HEK293 (cell line): ENCODE results near the gene SH3GL2.

Experiments
- CTCF ChIA-PET: fragments of 350-600 bp; formaldehyde crosslinking; extraction: SDS; loops from one replicate; lab custom pipeline; 2021; ENCODE audit warnings: antibody characterized with exemption; lab: Yijun Ruan, JAX
- POLR2A ChIA-PET: fragments of 300-600 bp; formaldehyde crosslinking; extraction: SDS; loops from one replicate; lab custom pipeline; 2020; ENCODE audit warnings: antibody characterized with exemption, inconsistent platforms; lab: Yijun Ruan, JAX
- H3K27ac ChIP-seq: fragments of 200-500 bp; sonication (Bioruptor generic); 2 replicates; pipeline ENCODE4 v1.5.1; 2014; ENCODE audit warnings: low read depth, low read length, control low read depth, inconsistent platforms; ENCODE audit errors: extremely low read depth
- H3K36me3 ChIP-seq, 2 experiments: fragments of 200-500 bp in 1 of 2; sonication (Bioruptor generic) in 1 of 2; 1 replicate in 1 of 2; 2 replicates in 1 of 2; pipeline ENCODE4 v1.5.1; 2014 to 2017; ENCODE audit warnings: inconsistent platforms in 2 of 2, low read length in 2 of 2; ENCODE audit not compliant: control insufficient read depth in 2 of 2, insufficient read depth in 1 of 2
- H3K4me1 ChIP-seq: fragments of 200-500 bp; sonication (Bioruptor generic); 2 replicates; pipeline ENCODE4 v1.5.1; 2014; ENCODE audit warnings: mild to moderate bottlenecking, low read length, inconsistent platforms; ENCODE audit not compliant: control insufficient read depth, insufficient read depth
- H3K4me3 ChIP-seq: 2 replicates; pipeline ENCODE4 v1.5.1; 2011; ENCODE audit warnings: low read depth, mild to moderate bottlenecking, control low read depth, low read length, moderate library complexity
- H3K9me3 ChIP-seq: fragments of 200-500 bp; sonication (Bioruptor generic); 2 replicates; pipeline ENCODE4 v1.5.1; 2014; ENCODE audit warnings: low read depth, low read length, inconsistent platforms; ENCODE audit not compliant: control insufficient read depth, insufficient read depth
- EGR2 ChIP-seq: fragments of 450-650 bp; formaldehyde crosslinking; IDR thresholded peaks from 2 replicates; pipeline ENCODE4 v1.5.1; 2016; ENCODE audit warnings: low read depth, missing biosample characterization, missing genetic modification characterization
- HOXA7 ChIP-seq: sonication (generic); formaldehyde crosslinking; IDR thresholded peaks from 2 replicates; pipeline ENCODE4 v1.8.1; 2022; ENCODE audit warnings: missing genetic modification reagents, borderline replicate concordance
- IKZF3 ChIP-seq: fragments of 450-650 bp; IDR thresholded peaks from 2 replicates; pipeline ENCODE4 v1.5.0; 2018; ENCODE audit warnings: missing biosample characterization, mild to moderate bottlenecking, missing genetic modification characterization, moderate library complexity
- KLF10 ChIP-seq: fragments of 450-650 bp; IDR thresholded peaks from 2 replicates; pipeline ENCODE4 v1.5.1; 2018; ENCODE audit warnings: missing biosample characterization, mild to moderate bottlenecking, missing genetic modification characterization
- PRDM1 ChIP-seq: fragments of 450-650 bp; formaldehyde crosslinking; IDR thresholded peaks from 2 replicates; pipeline ENCODE4; 2016; ENCODE audit warnings: missing biosample characterization, missing genetic modification characterization
- SCRT2 ChIP-seq: fragments of 450-650 bp; formaldehyde crosslinking; IDR thresholded peaks from 2 replicates; pipeline ENCODE4 v1.5.1; 2016; ENCODE audit warnings: missing biosample characterization, missing genetic modification characterization
- ZBTB7A ChIP-seq: fragments of 450-650 bp; formaldehyde crosslinking; IDR thresholded peaks from 2 replicates; pipeline ENCODE4 v1.5.1; 2016; ENCODE audit warnings: low read depth, missing biosample characterization, missing genetic modification characterization
- ZBTB8A ChIP-seq: fragments of 450-650 bp; formaldehyde crosslinking; IDR thresholded peaks from 2 replicates; pipeline ENCODE4 v1.5.1; 2016; ENCODE audit warnings: missing biosample characterization, missing genetic modification characterization
- ZNF248 ChIP-seq: fragments of 450-650 bp; formaldehyde crosslinking; IDR thresholded peaks from 2 replicates; pipeline ENCODE4 v1.5.1; 2017; ENCODE audit warnings: missing biosample characterization, missing genetic modification characterization
- ZNF292 ChIP-seq: fragments of 450-650 bp; formaldehyde crosslinking; IDR thresholded peaks from 2 replicates; pipeline ENCODE4 v1.5.1; 2016; ENCODE audit warnings: low read depth, missing biosample characterization, missing genetic modification characterization, borderline replicate concordance
- ZNF501 ChIP-seq: fragments of 450-650 bp; formaldehyde crosslinking; IDR thresholded peaks from 2 replicates; pipeline ENCODE4 v1.5.1; 2016; ENCODE audit warnings: missing biosample characterization, missing genetic modification characterization
- ZNF521 ChIP-seq: fragments of 450-650 bp; formaldehyde crosslinking; IDR thresholded peaks from 2 replicates; pipeline ENCODE4 v1.5.1; 2017; ENCODE audit warnings: missing biosample characterization, mild to moderate bottlenecking, missing genetic modification characterization
- ZNF530 ChIP-seq: fragments of 450-650 bp; formaldehyde crosslinking; IDR thresholded peaks from 2 replicates; pipeline ENCODE4 v1.5.1; 2016; ENCODE audit warnings: low read depth, missing biosample characterization, missing genetic modification characterization
- ZNF639 ChIP-seq: fragments of 450-650 bp; formaldehyde crosslinking; IDR thresholded peaks from 2 replicates; pipeline ENCODE4 v1.5.1; 2016; ENCODE audit warnings: missing biosample characterization, missing genetic modification characterization
- ZNF777 ChIP-seq: fragments of 450-650 bp; formaldehyde crosslinking; IDR thresholded peaks from 2 replicates; pipeline ENCODE4 v1.5.1; 2017; ENCODE audit warnings: missing biosample characterization, missing genetic modification characterization, borderline replicate concordance
- TF ChIP-seq, protein P1 (sequence below): fragments of 450-650 bp; formaldehyde crosslinking; IDR thresholded peaks from 2 replicates; pipeline ENCODE4 v1.5.1; 2017; ENCODE audit warnings: missing biosample characterization, missing genetic modification characterization
- TF ChIP-seq, protein P2 (sequence below): fragments of 450-650 bp; IDR thresholded peaks from 2 replicates; pipeline ENCODE4 v1.5.1; 2018; ENCODE audit warnings: missing biosample characterization, mild to moderate bottlenecking, missing genetic modification characterization
- TF ChIP-seq, protein P3 (sequence below): fragments of 450-650 bp; formaldehyde crosslinking; IDR thresholded peaks from 2 replicates; pipeline ENCODE4 v1.5.1; 2016; ENCODE audit warnings: missing biosample characterization, missing genetic modification characterization

Gene SH3GL2

GRCh38 chr9:17622141-17622540 lies 43.3 kb downstream of the SH3GL2 start:
- Histone ChIP-seq H3K4me3 (no peak overlapping the region), H3K9me3 (no peaks in the 10 kb centered on the region), H3K27ac (no peak overlapping the region), H3K36me3 (no peaks in the 10 kb centered on the region), H3K4me1 (no peaks in the 10 kb centered on the region; the same call in 1 of the 2 replicates)
- POLR2A ChIA-PET: no interaction called here
- TF ChIP-seq ZBTB8A: no peak
- CTCF ChIA-PET: no interaction called here

GRCh38 chr9:17622749-17623148 lies 43.9 kb downstream of the SH3GL2 start:
- H3K4me3 ChIP-seq: no peak overlapping the region
- TF ChIP-seq ZNF501 (tag by site-specific recombination) (no peak), PRDM1 (tag by site-specific recombination) (peak; percentile 78)

DNA sequence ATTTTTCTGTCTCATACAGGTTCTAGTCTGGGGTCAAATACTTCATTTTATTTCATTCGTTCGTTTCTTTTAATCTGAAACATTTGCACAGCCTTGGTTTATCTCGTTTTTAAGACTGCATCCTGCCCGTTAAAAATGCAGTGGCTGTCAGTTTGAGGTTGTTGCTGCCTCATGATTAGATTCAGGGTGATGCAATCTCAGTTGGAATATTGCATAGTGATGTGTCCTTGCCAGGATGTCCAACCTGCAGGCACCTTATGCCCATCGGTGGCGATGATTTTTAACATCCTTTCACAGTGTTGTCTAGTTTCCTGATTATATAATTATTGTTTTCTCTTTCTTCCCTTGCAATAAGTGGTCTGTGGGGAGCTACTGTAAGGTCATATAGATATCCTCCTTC lies 45.1 kb downstream of the SH3GL2 start:
- no peak overlapping the region for H3K27ac ChIP-seq
- no peaks in the 10 kb centered on the region; the same call in 1 of the 2 replicates for H3K4me1 ChIP-seq
- H3K36me3 ChIP-seq: no peaks in the 10 kb centered on the region
- TF ChIP-seq HOXA7 (CRISPR knock-in tag): no peak
- no peak for TF ChIP-seq SCRT2 (tag by site-specific recombination)
- TF ChIP-seq ZNF639: no peak
- TF ChIP-seq, protein P1, sequence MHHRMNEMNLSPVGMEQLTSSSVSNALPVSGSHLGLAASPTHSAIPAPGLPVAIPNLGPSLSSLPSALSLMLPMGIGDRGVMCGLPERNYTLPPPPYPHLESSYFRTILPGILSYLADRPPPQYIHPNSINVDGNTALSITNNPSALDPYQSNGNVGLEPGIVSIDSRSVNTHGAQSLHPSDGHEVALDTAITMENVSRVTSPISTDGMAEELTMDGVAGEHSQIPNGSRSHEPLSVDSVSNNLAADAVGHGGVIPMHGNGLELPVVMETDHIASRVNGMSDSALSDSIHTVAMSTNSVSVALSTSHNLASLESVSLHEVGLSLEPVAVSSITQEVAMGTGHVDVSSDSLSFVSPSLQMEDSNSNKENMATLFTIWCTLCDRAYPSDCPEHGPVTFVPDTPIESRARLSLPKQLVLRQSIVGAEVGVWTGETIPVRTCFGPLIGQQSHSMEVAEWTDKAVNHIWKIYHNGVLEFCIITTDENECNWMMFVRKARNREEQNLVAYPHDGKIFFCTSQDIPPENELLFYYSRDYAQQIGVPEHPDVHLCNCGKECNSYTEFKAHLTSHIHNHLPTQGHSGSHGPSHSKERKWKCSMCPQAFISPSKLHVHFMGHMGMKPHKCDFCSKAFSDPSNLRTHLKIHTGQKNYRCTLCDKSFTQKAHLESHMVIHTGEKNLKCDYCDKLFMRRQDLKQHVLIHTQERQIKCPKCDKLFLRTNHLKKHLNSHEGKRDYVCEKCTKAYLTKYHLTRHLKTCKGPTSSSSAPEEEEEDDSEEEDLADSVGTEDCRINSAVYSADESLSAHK (tag by site-specific recombination): no peak
- TF ChIP-seq, protein P2, sequence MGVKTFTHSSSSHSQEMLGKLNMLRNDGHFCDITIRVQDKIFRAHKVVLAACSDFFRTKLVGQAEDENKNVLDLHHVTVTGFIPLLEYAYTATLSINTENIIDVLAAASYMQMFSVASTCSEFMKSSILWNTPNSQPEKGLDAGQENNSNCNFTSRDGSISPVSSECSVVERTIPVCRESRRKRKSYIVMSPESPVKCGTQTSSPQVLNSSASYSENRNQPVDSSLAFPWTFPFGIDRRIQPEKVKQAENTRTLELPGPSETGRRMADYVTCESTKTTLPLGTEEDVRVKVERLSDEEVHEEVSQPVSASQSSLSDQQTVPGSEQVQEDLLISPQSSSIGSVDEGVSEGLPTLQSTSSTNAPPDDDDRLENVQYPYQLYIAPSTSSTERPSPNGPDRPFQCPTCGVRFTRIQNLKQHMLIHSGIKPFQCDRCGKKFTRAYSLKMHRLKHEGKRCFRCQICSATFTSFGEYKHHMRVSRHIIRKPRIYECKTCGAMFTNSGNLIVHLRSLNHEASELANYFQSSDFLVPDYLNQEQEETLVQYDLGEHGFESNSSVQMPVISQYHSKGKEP (tag by site-specific recombination): peak; percentile 68
- TF ChIP-seq, protein P3, sequence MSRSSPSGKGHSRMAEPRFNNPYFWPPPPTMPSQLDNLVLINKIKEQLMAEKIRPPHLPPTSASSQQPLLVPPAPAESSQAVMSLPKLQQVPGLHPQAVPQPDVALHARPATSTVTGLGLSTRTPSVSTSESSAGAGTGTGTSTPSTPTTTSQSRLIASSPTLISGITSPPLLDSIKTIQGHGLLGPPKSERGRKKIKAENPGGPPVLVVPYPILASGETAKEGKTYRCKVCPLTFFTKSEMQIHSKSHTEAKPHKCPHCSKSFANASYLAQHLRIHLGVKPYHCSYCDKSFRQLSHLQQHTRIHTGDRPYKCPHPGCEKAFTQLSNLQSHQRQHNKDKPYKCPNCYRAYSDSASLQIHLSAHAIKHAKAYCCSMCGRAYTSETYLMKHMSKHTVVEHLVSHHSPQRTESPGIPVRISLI (tag by site-specific recombination): no peak
- TF ChIP-seq ZNF292 (tag by site-specific recombination): no peak
- no peak for TF ChIP-seq ZBTB7A (tag by site-specific recombination)
- TF ChIP-seq, all 188 proteins: peak for 1
- ChIA-PET CTCF (no interaction called here), POLR2A (no interaction called here)
- Histone ChIP-seq H3K4me3 (no peak overlapping the region), H3K9me3 (no peaks in the 10 kb centered on the region)

More at GRCh38 chr9:17622749-17623148, 43.9 kb downstream of the SH3GL2 start:
- H3K36me3 ChIP-seq: no peaks in the 10 kb centered on the region
- ChIA-PET POLR2A (no interaction called here), CTCF (no interaction called here)
- H3K9me3 ChIP-seq: no peaks in the 10 kb centered on the region
- no peak overlapping the region for H3K27ac ChIP-seq
- no peaks in the 10 kb centered on the region; the same call in 1 of the 2 replicates for H3K4me1 ChIP-seq

DNA sequence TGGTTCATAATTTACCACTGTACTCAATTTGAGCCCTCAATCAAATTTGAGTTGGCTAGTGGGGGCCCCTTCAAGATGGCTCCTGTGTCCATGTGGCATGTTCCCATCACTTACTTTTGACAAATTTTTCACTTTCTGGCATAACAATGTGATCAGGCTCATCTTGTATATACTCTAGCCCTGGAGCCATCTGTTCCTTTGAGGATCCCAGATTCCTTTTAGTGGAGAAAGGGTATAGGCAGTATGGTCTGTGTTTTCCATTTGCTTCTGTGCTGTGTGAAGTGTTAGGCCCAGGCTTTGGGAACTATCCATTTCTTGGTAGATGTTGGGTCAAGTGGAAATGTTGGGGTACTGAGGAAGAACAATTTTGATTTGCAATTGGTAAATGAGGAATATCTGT lies 45.7 kb downstream of the SH3GL2 start:
- H3K36me3 ChIP-seq: no peaks in the 10 kb centered on the region
- CTCF ChIA-PET: interaction anchor here (0.6 kb wide), 1 partner anchor 24 kb away, joined by 3 read pairs; no protein-coding TSS in a partner anchor
- POLR2A ChIA-PET: no interaction called here
- no peak for TF ChIP-seq IKZF3 (tag by site-specific recombination)
- TF ChIP-seq ZNF777 (tag by site-specific recombination): no peak
- no peak for TF ChIP-seq EGR2 (tag by site-specific recombination)
- TF ChIP-seq ZNF248 (tag by site-specific recombination): no peak
- no peak for TF ChIP-seq HOXA7 (CRISPR knock-in tag)
- TF ChIP-seq ZNF530 (tag by site-specific recombination): no peak
- TF ChIP-seq ZNF521 (tag by site-specific recombination): no peak
- no peak for TF ChIP-seq KLF10 (tag by site-specific recombination)

More for the DNA sequence above, 45.7 kb downstream of the SH3GL2 start:
- Histone ChIP-seq H3K4me1 (no peaks in the 10 kb centered on the region; the same call in 1 of the 2 replicates), H3K27ac (no peak overlapping the region), H3K9me3 (no peaks in the 10 kb centered on the region), H3K4me3 (no peak overlapping the region)
